Panc1 (cell line): Measurements from ENCODE around the gene GRAMD1A.

ENCODE experiments used
- CTCF ChIP-seq: fragments of 450-650 bp; IDR thresholded peaks from 2 replicates; pipeline ENCODE4 v1.5.1; 2017; ENCODE audit warnings: mild to moderate bottlenecking
- POLR2AphosphoS5 ChIP-seq: IDR thresholded peaks from 2 replicates; pipeline ENCODE4 v1.6.1; 2012; ENCODE audit warnings: mild to moderate bottlenecking, low read depth, low read length, moderate library complexity
- REST ChIP-seq, 2 experiments: IDR thresholded peaks; 2 replicates each; pipeline ENCODE4 v1.6.1; 2011 to 2012; ENCODE audit warnings: low read depth in 2 of 2, control low read depth in 1 of 2, low read length in 1 of 2, mild to moderate bottlenecking in 1 of 2, moderate library complexity in 1 of 2; ENCODE audit not compliant: insufficient read depth in 1 of 2
- TCF7L2 ChIP-seq: IDR thresholded peaks from 2 replicates; pipeline ENCODE4 v1.6.1; 2011; ENCODE audit warnings: mild to moderate bottlenecking, low read depth, low read length, inconsistent platforms

- no peak for TF ChIP-seq CTCF
- TF ChIP-seq POLR2AphosphoS5: no peak
- no peak for TF ChIP-seq TCF7L2
- no peak for TF ChIP-seq REST (IDR thresholded peaks at IDR 0.05; ENCODE audit: insufficient read depth in 1 of 2, low read depth in 2 of 2, low read length in 1 of 2)
Measured at GRCh38 chr19:35076026-35076370, 75.9 kb downstream of the GRAMD1A start.
